Measurements from ENCODE around the gene AJM1.

- TF ChIP-seq CTCF (IDR thresholded peaks at IDR 0.05) (no peak), POLR2A (IDR thresholded peaks at IDR 0.05) (no peak)
These were observed 43.6 kb upstream of the AJM1 start for GRCh38 chr9:136798708-136799078.
